GM23338 (cell line): ENCODE measurements around the gene ZFYVE16.

Source experiments
- CTCF ChIP-seq, 2 experiments: fragments of 200-600 bp in 1 of 2; sonication (generic) in 1 of 2; conservative IDR thresholded peaks; 2 replicates each; pipeline versions ENCODE4 v1.5.1 to v1.6.1; 2016 to 2017; ENCODE audit warnings: antibody characterized with exemption in 2 of 2, low read depth in 2 of 2, mild to moderate bottlenecking in 2 of 2, moderate library complexity in 1 of 2
- ETS1 ChIP-seq: IDR thresholded peaks from 2 replicates; pipeline ENCODE4 v1.6.1; 2016; ENCODE audit warnings: antibody characterized with exemption
- POLR2AphosphoS5 ChIP-seq: IDR thresholded peaks from 2 replicates; pipeline ENCODE4 v1.6.1; 2016; ENCODE audit warnings: antibody characterized with exemption, low read depth
- REST ChIP-seq: IDR thresholded peaks from one replicate; pipeline ENCODE4 v1.6.1; 2018; ENCODE audit warnings: antibody characterized with exemption; ENCODE audit not compliant: unreplicated experiment

GRCh38 chr5:80403782-80404181 is 4.1 kb upstream of the ZFYVE16 start:
- TF ChIP-seq CTCF (conservative IDR thresholded peaks at IDR 0.05; ENCODE audit: low read depth in 2 of 2) (no peak), POLR2AphosphoS5 (no peak), REST (no peak), ETS1 (no peak)
